Breast epithelium (tissue), 4 donors: ENCODE measurements around the gene CACNA1H. TPM values are rescaled to one million over a fixed set of nuclear protein-coding genes. Genes with fewer than 3 reads are reported as not detected.

Experiments
- DNase-seq, 2 donors: peaks; one replicate each; pipeline ENCODE4 v3.0.0-alpha.2; 2019; ENCODE audit warnings: low spot score in 2 of 2
- H3K27ac ChIP-seq, 2 donors: fragments of 200-600 bp; sonication (generic) in 1 of 2; one replicate each; pipeline ENCODE4 v1.5.1; 2016 to 2019; ENCODE audit warnings: mild to moderate bottlenecking in 1 of 2
- H3K27me3 ChIP-seq, 2 donors: fragments of 200-600 bp; sonication (generic) in 1 of 2; one replicate each; pipeline versions ENCODE4 v1.5.1 to v1.6.0; 2017 to 2019; ENCODE audit warnings: control low read depth in 1 of 2, mild to moderate bottlenecking in 1 of 2
- H3K36me3 ChIP-seq: fragments of 200-600 bp; one replicate; pipeline ENCODE4 v1.5.1; 2019
- H3K4me1 ChIP-seq, 2 donors: fragments of 200-600 bp; sonication (generic); one replicate each; pipeline ENCODE4 v1.5.1; 2016 to 2019; ENCODE audit warnings: control low read depth in 1 of 2
- H3K4me3 ChIP-seq, 3 donors: fragments of 200-600 bp; sonication (generic); 1 replicate in 2 of 3; 2 replicates in 1 of 3; pipeline ENCODE4 v1.5.1; 2016 to 2019; ENCODE audit warnings: mild to moderate bottlenecking in 3 of 3, moderate library complexity in 2 of 3
- H3K9me3 ChIP-seq, 2 donors: fragments of 200-600 bp; sonication (generic) in 1 of 2; one replicate each; pipeline ENCODE4 v1.5.1; 2016 to 2019; ENCODE audit warnings: control low read depth in 1 of 2
- CTCF ChIP-seq, 3 donors: fragments of 450-650 bp; IDR thresholded peaks; one replicate each; pipeline ENCODE4 v1.5.1; 2016 to 2017; ENCODE audit warnings: antibody characterized with exemption in 3 of 3, mild to moderate bottlenecking in 3 of 3, moderate library complexity in 3 of 3
- POLR2A ChIP-seq: fragments of 450-650 bp; IDR thresholded peaks from one replicate; pipeline ENCODE4 v1.6.1; 2016; ENCODE audit warnings: antibody characterized with exemption, mild to moderate bottlenecking, moderate library complexity
- POLR2AphosphoS5 ChIP-seq, 3 donors: sonication (generic); formaldehyde crosslinking; IDR thresholded peaks; one replicate each; pipeline ENCODE4 v1.6.1; 2017; ENCODE audit warnings: antibody characterized with exemption in 3 of 3
- intact Hi-C: fragments of 100-400 bp; cut with DNase I; formaldehyde crosslinking; loops from one replicate; pipeline ENCODE4 v1.15.1; 2023; ENCODE audit warnings: low total_unique reads
- total RNA-seq, 3 donors: library from RNA; depleted of rRNA; stranded (reverse); fragments of >200 nt; gene quantifications; one replicate each; pipeline ENCODE4 v1.1.0, GENCODE V29; 2016

Gene CACNA1H
- total RNA-seq, 3 donors from 2014 or later = 1.6 to 2.5 (median 2.2) TPM

GRCh38 chr16:1119766-1120576, 32.9 kb upstream of the CACNA1H start:
- no peak for DNase-seq
- Histone ChIP-seq H3K9me3 (no peaks in the 10 kb centered on the region), H3K36me3 (no peaks in the 10 kb centered on the region), H3K27ac (no peak overlapping the region), H3K4me1 (no peaks in the 10 kb centered on the region), H3K27me3 (peaks cover under 1 to 99% of the 10 kb centered on the region in 2 donors), H3K4me3 (no peak overlapping the region)
- intact Hi-C loops = no loop called here
- no peak for TF ChIP-seq CTCF (IDR thresholded peaks at IDR 0.05)
- TF ChIP-seq POLR2A = no peak
- no peak for TF ChIP-seq POLR2AphosphoS5 (IDR thresholded peaks at IDR 0.05)

GRCh38 chr16:1120577-1120941, 32.3 kb upstream of the CACNA1H start:
- no peaks in the 10 kb centered on the region for H3K36me3 ChIP-seq
- no peak for DNase-seq
- TF ChIP-seq CTCF (IDR thresholded peaks at IDR 0.05) (no peak), POLR2A (no peak), POLR2AphosphoS5 (IDR thresholded peaks at IDR 0.05) (no peak)
- no peaks in the 10 kb centered on the region for H3K9me3 ChIP-seq
- intact Hi-C loops = no loop called here
- no peaks in the 10 kb centered on the region for H3K4me1 ChIP-seq
- H3K27me3 ChIP-seq = peaks cover 0 to 99% of the 10 kb centered on the region in 2 donors
- H3K27ac ChIP-seq = no peak overlapping the region
- no peak overlapping the region for H3K4me3 ChIP-seq

- Histone ChIP-seq H3K9me3 (no peaks in the 10 kb centered on the region), H3K4me1 (no peaks in the 10 kb centered on the region), H3K27ac (no peak overlapping the region), H3K36me3 (no peaks in the 10 kb centered on the region), H3K27me3 (peaks cover 0 to 99% of the 10 kb centered on the region in 2 donors), H3K4me3 (no peak overlapping the region)
- intact Hi-C loops = no loop called here
- no peak for DNase-seq
- TF ChIP-seq POLR2A = no peak
- no peak for TF ChIP-seq POLR2AphosphoS5 (IDR thresholded peaks at IDR 0.05)
- no peak for TF ChIP-seq CTCF (IDR thresholded peaks at IDR 0.05)
Observed at GRCh38 chr16:1121009-1121408, 31.9 kb upstream of the CACNA1H start.

- intact Hi-C loops = no loop called here
- no peaks in the 10 kb centered on the region for H3K36me3 ChIP-seq
- peaks cover 0 to 99% of the 10 kb centered on the region in 2 donors for H3K27me3 ChIP-seq
- TF ChIP-seq POLR2AphosphoS5 (IDR thresholded peaks at IDR 0.05) = no peak
- TF ChIP-seq POLR2A = no peak
- TF ChIP-seq CTCF (IDR thresholded peaks at IDR 0.05) = no peak
- no peaks in the 10 kb centered on the region for H3K4me1 ChIP-seq
- no peak overlapping the region for H3K27ac ChIP-seq
- no peak overlapping the region for H3K4me3 ChIP-seq
- DNase-seq = no peak
- no peaks in the 10 kb centered on the region for H3K9me3 ChIP-seq
Observed at GRCh38 chr16:1121601-1122397, 31.1 kb upstream of the CACNA1H start.

GRCh38 chr16:1122398-1122765, 30.5 kb upstream of the CACNA1H start:
- Histone ChIP-seq H3K9me3 (no peaks in the 10 kb centered on the region), H3K4me3 (no peak overlapping the region), H3K27ac (no peak overlapping the region), H3K27me3 (peaks cover 0 to 99% of the 10 kb centered on the region in 2 donors), H3K4me1 (no peaks in the 10 kb centered on the region), H3K36me3 (no peaks in the 10 kb centered on the region)
- no peak for DNase-seq
- TF ChIP-seq POLR2AphosphoS5 (IDR thresholded peaks at IDR 0.05) (no peak), CTCF (IDR thresholded peaks at IDR 0.05) (no peak), POLR2A (no peak)
- intact Hi-C loops = no loop called here
